CD4-positive, alpha-beta T cell treated with Interferon gamma for 1 hour (primary cell): ENCODE measurements around the gene NDUFV3.
"Not testable (repeated sequence)": the region's sequence is repeated elsewhere in the genome, so short reads cannot be mapped to it uniquely, and the experiment has no call there.

Source experiments
- DNase-seq: peaks from one replicate; pipeline ENCODE4 v3.0.0-alpha.2; 2020

Gene NDUFV3

GRCh38 chr21:42903817-42904216 lies 10.7 kb downstream of the NDUFV3 start:
- no peak for DNase-seq

DNA sequence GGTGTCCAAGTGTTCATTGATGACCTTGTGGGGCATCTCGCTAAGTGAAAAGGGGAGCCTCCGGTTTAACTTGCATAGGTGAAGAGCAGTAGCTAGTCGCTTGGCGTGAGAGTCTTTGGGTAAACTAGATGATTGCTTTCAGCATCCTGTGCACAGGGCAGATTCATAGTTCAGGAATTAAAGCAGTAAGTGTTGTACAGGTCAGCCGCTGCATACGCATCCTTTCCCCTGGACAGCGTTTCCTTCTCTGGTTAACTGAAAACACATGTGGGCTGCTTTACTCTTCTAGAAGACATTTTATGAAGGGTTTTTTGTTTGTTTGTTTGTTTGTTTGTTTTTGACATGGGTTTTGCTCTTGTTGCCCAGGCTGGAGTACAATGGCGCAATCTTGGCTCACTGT lies 12.1 kb downstream of the NDUFV3 start:
- DNase-seq = no peak

GRCh38 chr21:42906233-42906632 lies 13.1 kb downstream of the NDUFV3 start:
- no peak for DNase-seq

GRCh38 chr21:42908484-42908883 lies 15.4 kb downstream of the NDUFV3 start:
- not testable (repeated sequence) for DNase-seq

DNA sequence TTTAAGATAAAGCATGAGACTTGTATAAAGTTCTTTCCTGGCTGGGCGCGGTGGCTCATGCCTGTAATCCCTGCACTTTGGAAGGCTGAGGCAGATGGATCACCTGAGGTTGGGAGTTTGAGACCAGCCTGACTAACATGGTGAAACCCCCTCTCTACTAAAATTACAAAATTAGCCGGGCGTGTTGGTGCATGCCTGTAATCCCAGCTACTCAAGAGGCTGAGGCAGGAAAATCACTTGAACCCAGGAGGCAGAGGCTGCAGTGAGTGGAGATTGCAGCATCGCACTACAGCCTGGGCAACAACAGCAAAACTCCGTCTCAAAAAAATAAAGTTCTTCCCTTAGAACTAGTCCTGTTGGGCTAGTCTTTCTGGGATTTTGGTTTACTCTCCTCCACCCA lies 18.8 kb downstream of the NDUFV3 start:
- DNase-seq = not testable (repeated sequence)

DNA sequence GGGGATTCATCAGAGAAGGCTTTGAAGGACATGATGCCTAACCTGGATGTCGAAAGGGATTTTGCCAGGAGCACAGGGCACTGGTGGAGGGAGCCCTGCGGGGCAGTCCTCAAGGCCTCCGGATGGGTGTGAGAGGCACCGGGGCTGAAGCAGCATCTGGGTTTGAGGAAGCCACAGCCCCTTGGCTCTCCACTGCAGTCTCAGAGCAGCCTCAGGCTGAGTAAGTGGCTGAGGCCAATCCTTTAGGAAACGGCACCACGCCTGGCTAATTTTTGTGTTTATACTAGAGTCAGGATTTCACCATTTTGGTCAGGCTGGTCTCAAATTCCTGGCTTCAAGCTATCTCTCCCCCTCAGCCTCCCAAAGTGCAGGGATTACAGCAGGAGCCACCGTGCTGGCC lies 20.4 kb downstream of the NDUFV3 start:
- DNase-seq = no peak

- DNase-seq = no peak
These were observed 25.2 kb downstream of the NDUFV3 start for GRCh38 chr21:42918291-42918690.

GRCh38 chr21:42921927-42922326 lies 28.8 kb downstream of the NDUFV3 start:
- DNase-seq = no peak

DNA sequence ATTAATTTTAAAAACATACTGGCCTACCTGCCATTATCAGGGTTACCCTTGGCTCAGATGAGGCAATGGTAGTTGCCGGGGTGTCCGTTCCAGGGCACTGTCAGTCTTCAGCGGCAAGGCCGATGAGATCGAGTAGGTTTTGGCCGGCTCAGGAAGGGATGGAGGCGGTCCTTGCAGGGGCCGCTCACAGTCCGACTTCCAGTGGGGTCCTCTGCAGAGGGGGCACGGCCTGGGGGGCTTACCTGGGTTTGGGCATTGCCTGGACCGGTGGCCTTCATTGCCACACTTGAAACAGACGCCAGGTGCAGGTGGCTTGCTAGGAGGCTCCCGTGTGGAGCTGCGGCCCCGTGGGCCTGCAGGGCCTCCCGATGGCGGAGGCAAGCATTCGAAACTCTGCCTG lies 29.8 kb downstream of the NDUFV3 start:
- DNase-seq = no peak

GRCh38 chr21:42923553-42924432 lies 30.7 kb downstream of the NDUFV3 start:
- DNase-seq = peak; percentile 61

DNA sequence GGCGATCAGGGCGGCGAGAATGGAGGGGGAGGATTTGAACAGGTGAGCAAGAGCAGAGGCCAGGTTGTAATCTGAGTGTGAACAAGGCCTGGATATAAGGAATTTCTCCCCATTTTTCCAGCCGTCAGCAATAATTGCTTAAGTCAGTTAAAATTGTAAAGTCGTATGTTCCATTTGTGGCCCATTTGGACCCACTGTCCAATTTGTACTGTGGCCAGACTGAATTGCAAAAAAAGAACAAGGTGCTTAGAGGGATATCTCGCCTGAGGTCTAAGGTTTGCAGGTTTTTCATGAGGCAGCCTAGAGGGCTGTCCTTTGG lies 31.3 kb downstream of the NDUFV3 start:
- DNase-seq = no peak

DNA sequence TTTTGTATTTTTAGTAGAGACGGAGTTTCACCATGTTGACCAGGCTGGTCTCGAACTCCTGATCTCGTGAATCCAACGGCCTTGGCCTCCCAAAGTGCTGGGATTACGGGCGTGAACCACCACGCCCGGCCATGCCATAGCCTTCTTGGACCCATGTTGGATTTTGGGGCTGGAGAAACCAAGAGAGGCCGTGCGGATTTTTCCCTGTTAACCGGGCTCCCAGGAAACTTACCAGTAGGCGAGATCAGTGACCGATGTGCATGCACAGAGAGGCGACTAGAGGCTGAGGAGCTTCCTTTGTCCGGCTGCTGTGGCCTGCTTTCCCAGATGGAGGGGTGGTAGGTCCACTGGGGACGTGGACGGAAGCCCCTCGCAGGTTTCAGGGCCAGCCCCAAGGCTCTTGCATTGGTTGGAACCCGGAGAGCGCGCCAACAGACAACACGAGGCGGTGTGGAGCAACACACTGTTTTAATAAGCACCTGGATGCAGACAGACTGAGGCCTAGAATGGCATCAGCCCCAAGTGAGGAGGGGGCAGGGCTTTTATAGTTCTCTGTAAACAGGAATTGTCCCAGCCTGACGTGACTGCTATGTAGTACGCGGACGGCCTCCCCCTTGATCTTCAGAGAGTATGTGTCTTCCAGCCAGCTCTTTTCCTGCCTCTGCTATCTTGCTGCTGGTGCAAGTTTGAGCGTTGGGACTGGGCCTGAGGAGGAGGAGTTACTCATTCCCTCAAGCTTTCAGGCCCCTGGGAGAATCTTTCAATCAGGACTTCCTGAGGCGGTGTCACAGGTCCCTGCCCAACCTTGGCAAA lies 32.2 kb downstream of the NDUFV3 start, which contains the start of gene ERVH48-1:
ERVH48-1 (minus strand) TSS at position 517 of the 813 bp plus-strand sequence. CDS start 6,624 bp downstream, outside the sequence.
- peak; percentile 26 for DNase-seq

DNA sequence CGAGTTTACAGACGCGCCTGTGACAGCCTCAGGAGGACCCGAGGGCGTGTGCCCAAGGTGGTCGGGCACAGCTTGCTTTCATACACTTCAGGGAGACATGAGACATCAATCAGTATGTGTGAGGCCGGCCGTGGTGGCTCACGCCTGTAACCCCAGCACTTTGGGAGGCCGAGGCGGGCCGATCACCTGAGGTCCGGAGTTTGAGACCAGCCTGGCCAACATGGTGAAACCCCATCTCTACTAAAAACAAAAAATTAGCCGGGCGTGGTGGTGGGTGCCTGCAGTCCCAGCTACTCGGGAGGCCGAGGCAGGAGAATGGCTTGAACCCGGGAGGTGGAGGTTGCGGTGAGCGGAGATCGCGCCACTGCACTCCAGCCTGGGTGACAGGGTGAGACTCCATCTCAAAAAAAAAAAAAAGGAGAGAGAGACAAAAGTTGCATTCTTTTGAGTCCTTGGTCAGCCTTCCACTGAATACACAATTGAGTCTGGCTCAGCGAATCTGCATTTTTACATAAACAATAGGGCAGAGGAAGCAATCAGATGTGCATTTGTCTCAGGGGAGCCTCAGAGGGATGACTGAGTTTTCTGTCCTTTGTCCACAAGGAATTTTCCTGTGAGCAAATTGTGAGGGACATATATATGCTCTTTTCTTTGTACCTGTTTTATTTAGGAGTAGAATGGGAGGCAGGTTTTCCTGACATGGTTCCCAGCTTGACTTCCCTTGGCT lies 34.5 kb downstream of the NDUFV3 start:
- DNase-seq = not testable (repeated sequence)

GRCh38 chr21:42929969-42930368 lies 36.9 kb downstream of the NDUFV3 start:
- DNase-seq = no peak

DNA sequence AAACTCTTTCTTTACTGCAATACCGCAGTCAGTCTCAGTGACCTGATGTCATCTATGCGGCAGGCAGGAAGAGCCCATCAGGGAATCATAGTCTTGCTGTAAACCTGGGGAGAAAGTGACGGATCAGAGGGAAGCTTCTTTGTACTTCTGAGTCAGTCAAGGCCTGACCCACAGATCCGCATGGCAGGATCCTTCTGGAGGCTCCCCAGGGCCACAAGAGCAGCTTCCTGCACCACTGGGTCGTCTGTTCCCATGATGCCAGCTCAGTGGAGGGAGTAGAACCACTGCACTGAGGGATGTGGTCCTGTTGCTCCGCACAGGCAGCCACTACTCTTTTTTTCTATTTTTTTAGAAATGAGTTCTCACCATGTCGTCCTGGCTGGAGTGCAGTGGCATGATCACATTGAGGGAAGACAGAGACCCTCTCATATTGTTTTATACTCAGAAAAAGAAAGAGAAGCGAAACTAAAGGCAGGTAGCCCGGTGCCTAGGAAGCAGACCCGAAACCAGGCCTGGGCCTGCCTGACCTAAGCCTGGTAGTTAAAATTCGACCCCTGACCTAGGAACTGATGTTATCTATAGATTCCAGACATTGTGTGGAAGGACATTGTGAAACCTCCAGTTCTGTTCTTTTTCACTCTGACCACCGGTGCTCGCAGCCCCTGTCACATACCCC lies 38.6 kb downstream of the NDUFV3 start:
- DNase-seq = no peak

GRCh38 chr21:42932378-42933136 lies 39.4 kb downstream of the NDUFV3 start:
- not testable (repeated sequence) for DNase-seq

- DNase-seq = not testable (repeated sequence)
These were observed 40.2 kb downstream of the NDUFV3 start for GRCh38 chr21:42933137-42933970.

DNA sequence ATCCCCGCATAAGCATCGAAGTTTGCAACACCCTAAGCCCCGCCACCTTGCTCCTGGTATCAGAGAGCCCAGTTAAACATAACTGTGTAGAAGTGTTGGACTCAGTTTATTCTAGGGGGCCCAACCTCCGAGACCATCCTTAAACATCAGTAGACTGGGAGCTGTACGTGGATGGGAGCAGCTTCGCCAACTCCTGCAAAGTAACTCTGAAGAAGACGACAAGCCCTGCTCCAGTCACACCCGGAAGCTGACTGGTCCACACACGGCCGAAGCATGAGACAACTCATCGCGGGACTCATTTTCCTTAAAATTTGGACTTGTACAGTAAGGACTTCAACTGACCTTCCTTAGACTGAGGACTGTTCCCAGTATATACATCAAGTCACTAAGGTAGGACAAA lies 40.9 kb downstream of the NDUFV3 start:
- not testable (repeated sequence) for DNase-seq

DNA sequence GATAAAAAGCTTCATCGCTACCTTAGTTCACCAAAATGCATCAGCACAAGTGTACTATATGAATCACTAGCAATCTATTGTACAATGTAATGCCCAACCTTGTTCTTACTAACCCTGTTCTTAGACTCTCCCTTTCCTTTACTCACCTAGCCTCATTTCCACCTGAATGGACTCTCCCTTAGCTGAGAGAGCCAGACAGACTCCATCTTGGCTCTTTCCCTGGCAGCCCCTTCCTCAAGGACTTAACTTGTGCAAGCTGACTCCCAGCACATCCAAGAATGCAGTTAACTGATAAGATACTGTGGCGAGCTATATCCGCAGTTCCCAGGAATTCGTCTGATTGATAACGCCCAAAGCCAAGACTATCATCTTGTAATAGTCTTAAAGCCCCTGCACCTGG lies 43.3 kb downstream of the NDUFV3 start:
- DNase-seq = not testable (repeated sequence)

DNA sequence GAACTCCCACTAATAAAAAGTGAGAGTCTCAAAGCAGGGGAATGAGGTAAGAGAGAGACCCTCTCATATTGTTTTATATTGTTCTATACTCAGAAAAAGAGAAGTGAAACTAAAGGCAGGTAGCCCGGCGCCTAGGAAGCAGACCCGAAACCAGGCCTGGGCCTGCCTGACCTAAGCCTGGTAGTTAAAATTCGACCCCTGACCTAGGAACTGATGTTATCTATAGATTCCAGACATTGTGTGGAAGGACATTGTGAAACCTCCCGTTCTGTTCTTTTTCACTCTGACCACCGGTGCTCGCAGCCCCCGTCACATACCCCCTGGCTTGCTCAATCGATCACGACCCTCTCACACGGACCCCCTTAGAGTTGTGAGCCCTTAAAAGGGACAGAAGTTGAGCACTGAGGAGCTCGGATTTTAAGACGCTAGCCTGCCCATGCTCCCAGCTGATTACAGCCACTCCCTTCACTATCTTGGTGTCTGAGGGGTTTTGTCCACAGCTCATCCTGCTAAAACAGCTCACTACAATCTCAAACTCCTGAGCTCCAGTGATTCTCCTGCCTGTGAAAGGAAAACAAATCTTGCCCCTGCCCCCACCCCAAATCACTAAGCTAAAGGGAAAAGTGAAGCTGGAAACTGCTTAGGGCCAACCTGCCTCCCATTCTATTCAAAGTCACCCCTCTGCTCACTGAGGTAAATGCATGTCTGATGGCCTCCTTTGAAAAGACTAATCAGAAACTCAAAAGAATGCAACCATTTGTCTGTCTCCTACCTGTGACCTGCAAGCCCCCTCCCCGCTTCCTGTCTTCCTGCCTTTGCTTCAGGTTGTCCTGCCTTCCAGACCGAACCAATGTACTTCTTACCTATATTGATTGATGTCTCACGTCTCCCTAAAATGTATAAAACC lies 44.2 kb downstream of the NDUFV3 start:
- DNase-seq = peak; percentile 8
